Body of pancreas (tissue), 4 donors: ENCODE data around the gene OPRL1. TPM values are rescaled to one million over a fixed set of nuclear protein-coding genes. Genes with fewer than 3 reads are reported as not detected.
A peak's percentile ranks its signal among the peaks of the same experiment; 100 is the strongest.

Experiments used
- ATAC-seq: fragments of 150-250 bp; one replicate; pipeline ENCODE4 v1.9.1; 2016
- DNase-seq, 4 donors: peaks; one replicate each; pipeline ENCODE4 v3.0.0-alpha.2; 2019
- H3K27ac ChIP-seq, 4 donors: fragments of 200-600 bp; sonication (generic); 1 replicate in 3 of 4; 2 replicates in 1 of 4; pipeline versions ENCODE4 v1.5.1 to v1.6.1; 2016 to 2019; ENCODE audit warnings: mild to moderate bottlenecking in 1 of 4, mixed read lengths in 1 of 4, moderate library complexity in 1 of 4
- H3K27me3 ChIP-seq, 2 donors: fragments of 200-600 bp; sonication (generic); one replicate each; pipeline ENCODE4 v1.6.0; 2016; ENCODE audit warnings: mild to moderate bottlenecking in 1 of 2
- H3K36me3 ChIP-seq, 2 donors: fragments of 200-600 bp; sonication (generic); replicated peaks in 1 of 2; 2 replicates each; pipeline ENCODE4 v1.5.1; 2016; ENCODE audit warnings: low read depth in 2 of 2; ENCODE audit not compliant: insufficient read depth in 1 of 2
- H3K4me1 ChIP-seq: fragments of 200-600 bp; sonication (generic); one replicate; pipeline ENCODE4 v1.6.0; 2016
- H3K4me3 ChIP-seq, 2 donors: fragments of 200-600 bp; sonication (generic); 1 replicate in 1 of 2; 2 replicates in 1 of 2; pipeline ENCODE4 v1.5.1; 2016 to 2019
- H3K9me3 ChIP-seq, 3 donors: fragments of 200-600 bp; sonication (generic); 1 replicate in 2 of 3; 2 replicates in 1 of 3; pipeline ENCODE4 v1.5.1; 2016
- POLR2A ChIP-seq, 3 donors: fragments of 450-650 bp; IDR thresholded peaks; one replicate each; pipeline ENCODE4 v1.6.1; 2016; ENCODE audit warnings: antibody characterized with exemption in 3 of 3, mild to moderate bottlenecking in 2 of 3
- WGBS, 2 donors: methylation state at CpG; one replicate each; pipeline ENCODE4 v1.1.5; 2017; 5-methylcytosine and 5-hydroxymethylcytosine counted together
- intact Hi-C: fragments of 100-400 bp; cut with DNase I; formaldehyde crosslinking; loops from one replicate; pipeline ENCODE4 v1.15.1; 2023
- total RNA-seq, 2 donors: library from RNA; depleted of rRNA; stranded (reverse); fragments of >200 nt; gene quantifications; one replicate each; pipeline ENCODE4 v1.1.0, GENCODE V29; 2016
- TF ChIP-seq, protein P1 (sequence below), 7 experiments: fragments of 450-650 bp in 4 of 7; fragments of 200-600 bp in 3 of 7; sonication (generic) in 3 of 7; IDR thresholded peaks; one replicate each; pipeline ENCODE4 v1.5.1; 2016 to 2019; ENCODE audit warnings: antibody characterized with exemption in 7 of 7

OPRL1 gene
- total RNA-seq: 1 to 10 TPM; 1.0 to 2.6 TPM

DNA sequence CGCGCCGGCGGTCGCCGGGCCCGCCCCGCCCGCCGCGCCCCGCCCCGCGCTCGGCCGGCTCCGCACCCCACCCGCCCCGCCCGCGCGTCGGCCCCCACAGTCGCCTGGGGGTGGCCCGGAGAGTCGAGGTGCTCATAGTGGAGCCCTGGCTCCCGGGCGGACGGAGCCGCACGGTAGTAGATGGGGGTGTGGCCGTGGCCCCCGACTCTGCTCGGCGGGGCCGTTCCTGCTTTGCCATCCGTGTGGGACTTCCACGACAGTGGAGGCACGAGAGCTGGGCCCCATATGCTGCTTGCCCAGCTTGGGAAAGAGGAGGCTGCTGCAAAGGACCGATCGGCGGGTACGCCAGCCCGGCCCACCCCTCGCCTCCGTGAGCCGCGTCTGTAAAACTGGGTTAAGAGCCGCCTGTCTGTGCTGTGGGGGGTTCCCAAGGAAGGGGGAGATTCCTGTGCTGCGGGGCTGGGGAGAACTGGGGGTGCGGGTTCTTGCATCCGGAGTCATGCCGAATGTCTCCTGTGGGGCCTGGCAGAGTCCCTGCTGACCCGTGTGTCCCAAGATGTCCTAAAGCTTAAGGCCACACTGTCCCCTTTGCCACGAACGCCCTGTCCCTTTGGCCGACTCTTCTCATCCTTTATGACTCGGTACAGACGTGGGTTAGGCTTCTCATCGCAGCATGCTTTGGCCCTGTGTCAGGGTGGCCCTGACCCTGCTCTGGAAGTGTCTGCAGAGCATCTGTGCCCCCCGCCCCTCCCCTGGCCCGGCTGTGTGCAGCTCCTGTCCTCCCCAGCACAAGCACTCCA lies at the start of gene OPRL1:
Gene OPRL1, plus strand, starts transcription at position 70 of the 800 bp plus-strand sequence. CDS start 12,639 bp downstream, outside the sequence.
- Histone ChIP-seq H3K27ac (peak within 1 kb of the TSS; percentile 4 to 81 (median 64)), H3K9me3 (no peaks in the 10 kb centered on the region), H3K36me3 (no peaks in the 10 kb centered on the region), H3K27me3 (peaks cover 0 to 8% of the 10 kb centered on the region in 2 donors), H3K4me3 (peak within 1 kb of the TSS; percentile 27 to 47), H3K4me1 (peaks cover 37% of the 10 kb centered on the region)
- no peak for ATAC-seq
- DNase-seq: no peak
- intact Hi-C loops: no loop called here
- TF ChIP-seq, protein P1, sequence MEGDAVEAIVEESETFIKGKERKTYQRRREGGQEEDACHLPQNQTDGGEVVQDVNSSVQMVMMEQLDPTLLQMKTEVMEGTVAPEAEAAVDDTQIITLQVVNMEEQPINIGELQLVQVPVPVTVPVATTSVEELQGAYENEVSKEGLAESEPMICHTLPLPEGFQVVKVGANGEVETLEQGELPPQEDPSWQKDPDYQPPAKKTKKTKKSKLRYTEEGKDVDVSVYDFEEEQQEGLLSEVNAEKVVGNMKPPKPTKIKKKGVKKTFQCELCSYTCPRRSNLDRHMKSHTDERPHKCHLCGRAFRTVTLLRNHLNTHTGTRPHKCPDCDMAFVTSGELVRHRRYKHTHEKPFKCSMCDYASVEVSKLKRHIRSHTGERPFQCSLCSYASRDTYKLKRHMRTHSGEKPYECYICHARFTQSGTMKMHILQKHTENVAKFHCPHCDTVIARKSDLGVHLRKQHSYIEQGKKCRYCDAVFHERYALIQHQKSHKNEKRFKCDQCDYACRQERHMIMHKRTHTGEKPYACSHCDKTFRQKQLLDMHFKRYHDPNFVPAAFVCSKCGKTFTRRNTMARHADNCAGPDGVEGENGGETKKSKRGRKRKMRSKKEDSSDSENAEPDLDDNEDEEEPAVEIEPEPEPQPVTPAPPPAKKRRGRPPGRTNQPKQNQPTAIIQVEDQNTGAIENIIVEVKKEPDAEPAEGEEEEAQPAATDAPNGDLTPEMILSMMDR (IDR thresholded peaks at IDR 0.05): no peak
- TF ChIP-seq POLR2A (IDR thresholded peaks at IDR 0.05): peak in 1 of 3 donors; percentile 31
- 12 to 30% methylated on average over 2 to 53 of the region's 62 CpGs for WGBS, 2 donors

DNA sequence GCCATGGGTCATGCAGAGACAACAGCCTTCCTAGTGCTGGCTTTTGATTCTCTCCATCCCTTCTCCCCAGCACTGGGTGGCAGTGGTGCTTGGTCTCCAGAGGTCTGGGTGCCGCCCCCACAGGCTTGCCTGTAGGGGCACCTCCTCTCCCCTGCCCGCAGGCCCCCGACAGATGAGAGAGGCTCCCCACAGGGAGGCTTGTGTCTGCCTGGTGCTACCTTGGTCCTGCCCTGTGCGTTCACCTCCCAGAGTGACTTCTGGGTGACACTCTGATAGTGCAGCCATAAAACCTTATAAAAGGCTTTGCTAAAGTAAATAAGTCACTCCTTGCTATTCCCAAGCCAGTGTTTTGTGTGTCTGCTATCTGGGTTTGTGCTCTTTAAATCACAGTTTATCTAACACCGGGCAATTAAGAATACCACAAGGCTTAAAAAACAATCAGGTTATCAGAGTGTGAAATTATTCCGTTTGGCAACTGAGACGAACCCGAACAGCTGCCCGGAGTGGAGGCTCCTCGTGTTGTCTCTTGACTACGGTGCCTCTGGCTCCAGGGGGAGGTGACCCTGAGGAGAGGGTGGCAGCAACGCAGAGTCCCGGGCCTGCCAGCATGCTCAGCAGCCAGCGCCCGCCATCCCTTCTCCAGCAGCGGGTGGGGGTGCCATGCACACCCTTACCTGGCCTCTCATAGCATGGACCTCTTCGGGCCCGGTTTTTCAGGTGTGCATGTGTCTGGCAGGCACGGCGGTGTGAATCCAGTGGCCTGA lies 49.3 kb upstream of the OPRL1 start:
- intact Hi-C loops: no loop called here
- no peak for ATAC-seq
- Histone ChIP-seq H3K4me1 (no peaks in the 10 kb centered on the region), H3K9me3 (no peaks in the 10 kb centered on the region), H3K4me3 (no peak overlapping the region), H3K27ac (no peak overlapping the region), H3K27me3 (no peaks in the 10 kb centered on the region), H3K36me3 (peaks cover 11 to 34% of the 10 kb centered on the region in 2 donors)
- TF ChIP-seq, protein P1 (IDR thresholded peaks at IDR 0.05): no peak
- TF ChIP-seq POLR2A (IDR thresholded peaks at IDR 0.05): no peak
- DNase-seq: no peak
- 85 to 92% methylated on average over 10 to 20 of the region's 20 CpGs for WGBS, 2 donors

DNA sequence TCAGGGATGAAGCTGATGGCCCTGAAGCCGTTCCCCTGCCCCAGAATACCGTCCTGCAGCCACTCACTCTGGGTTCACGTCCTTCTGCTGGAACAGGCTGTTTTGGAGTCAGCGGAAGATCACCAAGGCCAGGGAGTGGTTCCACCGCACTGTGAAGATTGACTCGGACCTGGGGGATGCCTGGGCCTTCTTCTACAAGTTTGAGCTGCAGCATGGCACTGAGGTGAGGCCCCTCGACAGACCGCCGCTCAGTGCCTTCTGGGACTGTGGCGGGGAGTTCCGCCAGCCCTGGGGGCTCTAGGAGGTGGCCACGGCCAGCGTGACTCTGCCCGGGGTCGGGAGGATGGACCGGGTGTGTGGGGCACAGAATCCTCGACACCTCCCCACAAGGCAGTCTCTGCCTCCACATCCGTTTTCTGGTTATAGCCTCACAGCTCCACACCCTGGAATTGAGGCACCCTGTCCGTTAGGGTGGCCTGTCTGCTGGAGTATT lies 48.0 kb upstream of the OPRL1 start:
- 87 to 92% methylated on average over 4 to 18 of the region's 19 CpGs for WGBS, 2 donors
- H3K4me1 ChIP-seq: no peaks in the 10 kb centered on the region
- DNase-seq: no peak
- H3K9me3 ChIP-seq: no peaks in the 10 kb centered on the region
- no peak overlapping the region for H3K27ac ChIP-seq
- no peaks in the 10 kb centered on the region for H3K27me3 ChIP-seq
- no peak for ATAC-seq
- H3K36me3 ChIP-seq: peaks cover 10 to 23% of the 10 kb centered on the region in 2 donors
- H3K4me3 ChIP-seq: no peak overlapping the region
- TF ChIP-seq, protein P1 (IDR thresholded peaks at IDR 0.05): no peak
- no peak for TF ChIP-seq POLR2A (IDR thresholded peaks at IDR 0.05)
- intact Hi-C loops: no loop called here

DNA sequence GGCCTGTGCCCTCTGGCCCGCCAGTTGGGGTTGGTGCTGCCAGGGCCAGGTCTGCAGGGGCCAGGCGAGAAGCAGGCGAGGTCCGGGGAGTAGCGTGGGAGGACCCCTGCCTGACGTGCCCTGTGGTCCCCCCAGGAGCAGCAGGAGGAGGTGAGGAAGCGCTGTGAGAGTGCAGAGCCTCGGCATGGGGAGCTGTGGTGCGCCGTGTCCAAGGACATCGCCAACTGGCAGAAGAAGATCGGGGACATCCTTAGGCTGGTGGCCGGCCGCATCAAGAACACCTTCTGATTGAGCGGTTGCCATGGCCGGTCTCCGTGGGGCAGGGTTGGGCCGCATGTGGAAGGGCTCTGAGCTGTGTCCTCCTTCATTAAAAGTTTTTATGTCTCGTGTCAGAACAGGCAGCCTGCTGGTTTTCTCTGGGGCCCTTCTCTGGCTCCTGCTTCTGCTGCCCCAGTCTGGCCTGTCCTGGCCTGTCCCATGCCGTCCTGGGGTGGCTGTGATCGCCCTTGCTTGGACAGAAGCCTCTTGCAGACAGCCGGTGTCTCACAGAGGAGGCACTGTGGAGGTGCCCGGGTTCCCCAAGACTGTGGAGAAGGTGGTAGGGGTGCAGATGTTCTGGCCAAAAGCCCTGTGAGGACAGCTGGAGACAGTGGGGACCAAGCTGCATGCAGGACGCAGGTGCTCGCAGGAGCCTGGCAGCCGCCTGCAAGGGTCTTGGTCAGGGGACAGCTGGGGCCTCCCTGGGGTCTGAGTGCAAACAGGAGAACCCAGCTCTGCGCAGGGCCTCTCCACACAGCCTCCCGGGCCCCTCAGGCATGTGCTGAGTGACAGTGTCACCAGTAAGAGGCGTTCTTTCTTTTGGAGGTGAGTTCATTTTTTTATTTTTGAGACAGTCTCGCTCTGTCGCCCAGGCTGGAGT lies 46.9 kb upstream of the OPRL1 start:
- TF ChIP-seq, protein P1 (IDR thresholded peaks at IDR 0.05): no peak
- TF ChIP-seq POLR2A (IDR thresholded peaks at IDR 0.05): no peak
- Histone ChIP-seq H3K4me1 (peaks cover 8% of the 10 kb centered on the region), H3K4me3 (no peak overlapping the region), H3K27ac (no peak overlapping the region), H3K9me3 (no peaks in the 10 kb centered on the region), H3K27me3 (no peaks in the 10 kb centered on the region), H3K36me3 (peaks cover 0 to 16% of the 10 kb centered on the region in 2 donors)
- intact Hi-C loops: no loop called here
- 90 to 91% methylated on average over 21 to 23 of the region's 31 CpGs for WGBS, 2 donors
- ATAC-seq (no peak), DNase-seq (no peak)
